OCI-LY7 (cell line): Measurements from ENCODE around the gene ARF6.

Source experiments
- EZH2phosphoT487 ChIP-seq: fragments of 200-600 bp; sonication (generic); IDR thresholded peaks from 2 replicates; pipeline ENCODE4 v1.6.1; 2018; ENCODE audit warnings: low read depth, borderline replicate concordance, mild to moderate bottlenecking, mixed run types, antibody characterized with exemption, low read length, moderate library complexity, mixed read lengths
- TF ChIP-seq, protein P1 (sequence below): fragments of 200-600 bp; sonication (generic); conservative IDR thresholded peaks from 2 replicates; pipeline ENCODE4 v1.5.1; 2014; ENCODE audit warnings: mild to moderate bottlenecking, antibody characterized with exemption, low read length, moderate library complexity, mixed read lengths

- TF ChIP-seq EZH2phosphoT487 = no peak
- TF ChIP-seq, protein P1, sequence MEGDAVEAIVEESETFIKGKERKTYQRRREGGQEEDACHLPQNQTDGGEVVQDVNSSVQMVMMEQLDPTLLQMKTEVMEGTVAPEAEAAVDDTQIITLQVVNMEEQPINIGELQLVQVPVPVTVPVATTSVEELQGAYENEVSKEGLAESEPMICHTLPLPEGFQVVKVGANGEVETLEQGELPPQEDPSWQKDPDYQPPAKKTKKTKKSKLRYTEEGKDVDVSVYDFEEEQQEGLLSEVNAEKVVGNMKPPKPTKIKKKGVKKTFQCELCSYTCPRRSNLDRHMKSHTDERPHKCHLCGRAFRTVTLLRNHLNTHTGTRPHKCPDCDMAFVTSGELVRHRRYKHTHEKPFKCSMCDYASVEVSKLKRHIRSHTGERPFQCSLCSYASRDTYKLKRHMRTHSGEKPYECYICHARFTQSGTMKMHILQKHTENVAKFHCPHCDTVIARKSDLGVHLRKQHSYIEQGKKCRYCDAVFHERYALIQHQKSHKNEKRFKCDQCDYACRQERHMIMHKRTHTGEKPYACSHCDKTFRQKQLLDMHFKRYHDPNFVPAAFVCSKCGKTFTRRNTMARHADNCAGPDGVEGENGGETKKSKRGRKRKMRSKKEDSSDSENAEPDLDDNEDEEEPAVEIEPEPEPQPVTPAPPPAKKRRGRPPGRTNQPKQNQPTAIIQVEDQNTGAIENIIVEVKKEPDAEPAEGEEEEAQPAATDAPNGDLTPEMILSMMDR = no peak
Observed at GRCh38 chr14:49896966-49897365, 4.1 kb downstream of the ARF6 start.
